Measurements from ENCODE around the gene NFKBIZ. TPM values are rescaled to one million over a fixed set of nuclear protein-coding genes. Genes with fewer than 3 reads are reported as not detected.

NFKBIZ gene
- total and polyA plus RNA-seq, 9 of the 15 experiments (the other 6 are each of a cell fraction or from before 2014, with no cell fraction given): 1.2 to 13.7 (median 5.7) TPM

DNA sequence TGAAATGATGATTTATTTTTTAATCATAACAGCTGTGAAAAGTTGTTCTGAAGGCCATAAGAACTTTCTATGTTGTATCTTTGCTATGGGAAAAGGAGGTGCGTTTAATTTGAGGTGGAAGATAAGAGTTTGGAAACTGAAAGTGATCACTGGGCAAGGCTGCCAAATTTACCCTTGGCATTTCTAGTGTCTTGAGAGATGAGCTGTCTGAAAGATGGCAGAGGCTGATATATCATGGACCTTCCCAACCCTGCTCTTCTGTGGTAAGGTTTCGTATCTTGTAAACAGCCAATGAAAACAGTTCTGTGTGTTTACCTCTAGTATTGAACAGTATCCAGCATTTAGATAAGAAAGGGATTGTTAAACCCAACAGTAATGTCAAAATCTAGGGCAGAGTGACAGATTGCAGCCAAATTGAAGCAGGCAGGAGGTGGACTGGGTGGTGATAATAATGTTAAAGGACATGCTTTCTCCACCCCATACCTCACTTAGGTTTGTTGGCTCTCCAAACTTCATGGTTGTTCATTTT lies 15.8 kb upstream of the NFKBIZ start:
- no peaks in the 10 kb centered on the region for H3K27me3 ChIP-seq (ENCODE audit: control insufficient read depth in 2 of 2, insufficient read depth in 2 of 2, low read length in 2 of 2)
- ChIA-PET POLR2A (no interaction called here), CTCF (ENCODE audit: low intra/inter-chr PET ratio) (no interaction called here)
- DNase-seq (ENCODE audit: extremely low read depth in 1 of 4, low spot score in 3 of 4) (no peak), ATAC-seq (no peak), FAIRE-seq (no peak)
- H3K9ac ChIP-seq (ENCODE audit: insufficient read depth in 1 of 2, low read depth in 2 of 2, low read length in 2 of 2): no peak overlapping the region
- BruUV-seq (replicated peaks): no TSS peak
- no peak overlapping the region for H3K4me2 ChIP-seq (ENCODE audit: insufficient read depth, low read length)
- intact Hi-C loops (cut with micrococcal nuclease): no loop called here
- no peaks in the 10 kb centered on the region for H3K79me2 ChIP-seq (ENCODE audit: control insufficient read depth, insufficient read depth, low read length)
- TF ChIP-seq FOXJ3 (CRISPR knock-in tag; IDR thresholded peaks at IDR 0.05) (no peak), ATF7 (IDR thresholded peaks at IDR 0.05) (no peak), HDAC8 (tag; IDR thresholded peaks at IDR 0.05) (no peak), CBFA2T3 (IDR thresholded peaks at IDR 0.05) (peak; percentile 19; the same call in 1 of the 2 replicates), TAL1 (IDR thresholded peaks at IDR 0.05) (peak; percentile 12; the same call in 1 of the 2 replicates), CHD1 (IDR thresholded peaks at IDR 0.05; ENCODE audit: low read length) (no peak), ETS2 (tag; IDR thresholded peaks at IDR 0.05; ENCODE audit: borderline replicate concordance, poor library complexity, severe bottlenecking) (no peak)
- peaks cover 0 to 3% of the 10 kb centered on the region in 2 experiments; a peak in 2 of 5 replicates for H3K4me1 ChIP-seq (replicated peaks in 1 of 2; ENCODE audit: control insufficient read depth in 2 of 2, insufficient read depth in 2 of 2, low read length in 2 of 2)
- H4K20me1 ChIP-seq (replicated peaks; ENCODE audit: control insufficient read depth, insufficient read depth, low read length): no peaks in the 10 kb centered on the region
- no peak overlapping the region for H2AFZ ChIP-seq (ENCODE audit: low read depth, low read length)
- in situ Hi-C loops (cut with MboI): no loop called here
- no peak overlapping the region for H3K4me3 ChIP-seq
- 6% methylated on average over 2 of the region's 2 CpGs for WGBS (ENCODE audit: insufficient coverage, low coverage, missing lambda C conversion rate)
- no peaks in the 10 kb centered on the region for H3K9me3 ChIP-seq (replicated peaks; ENCODE audit: control insufficient read depth, insufficient read depth, low read depth, low read length)
- no peak overlapping the region for H3K27ac ChIP-seq (ENCODE audit: extremely low read depth, low read depth, low read length)
- H3K9me1 ChIP-seq (ENCODE audit: control insufficient read depth, insufficient read depth, low read length): no peaks in the 10 kb centered on the region
- H3K36me3 ChIP-seq (ENCODE audit: control insufficient read depth, insufficient read depth, low read length): no peaks in the 10 kb centered on the region

DNA sequence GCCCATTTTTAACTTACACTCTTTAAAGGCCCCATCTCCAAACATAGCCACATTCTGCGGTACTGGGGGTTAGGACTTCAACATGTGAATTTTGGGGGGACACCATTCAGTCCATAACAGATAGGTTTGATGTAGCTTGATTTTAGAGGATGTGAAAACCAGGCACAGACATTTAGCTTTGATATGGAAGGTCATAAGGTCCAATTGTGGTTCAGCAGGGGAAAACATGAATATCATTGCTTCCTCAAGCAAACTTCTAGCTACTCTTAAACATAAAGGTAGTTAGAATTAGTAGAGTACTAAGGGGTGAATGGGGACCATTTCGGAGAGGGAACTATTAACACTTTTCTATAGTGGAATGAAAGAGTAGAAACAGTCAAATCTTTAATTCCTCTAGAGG lies 13.6 kb upstream of the NFKBIZ start:
- DNase-seq (ENCODE audit: extremely low read depth in 1 of 4, low spot score in 3 of 4): no peak
- no peaks in the 10 kb centered on the region for H3K36me3 ChIP-seq (ENCODE audit: control insufficient read depth, insufficient read depth, low read length)
- H2AFZ ChIP-seq (ENCODE audit: low read depth, low read length): no peak overlapping the region
- in situ Hi-C loops (cut with MboI): no loop called here
- H4K20me1 ChIP-seq (replicated peaks; ENCODE audit: control insufficient read depth, insufficient read depth, low read length): no peaks in the 10 kb centered on the region
- H3K9ac ChIP-seq (ENCODE audit: insufficient read depth in 1 of 2, low read depth in 2 of 2, low read length in 2 of 2): no peak overlapping the region
- no peaks in the 10 kb centered on the region for H3K79me2 ChIP-seq (ENCODE audit: control insufficient read depth, insufficient read depth, low read length)
- no peak overlapping the region for H3K27ac ChIP-seq (ENCODE audit: extremely low read depth, low read depth, low read length)
- H3K9me3 ChIP-seq (replicated peaks; ENCODE audit: control insufficient read depth, insufficient read depth, low read depth, low read length): no peaks in the 10 kb centered on the region
- ChIA-PET CTCF (ENCODE audit: low intra/inter-chr PET ratio) (no interaction called here), POLR2A (interaction anchor here (1.4 kb wide), 1 partner anchor 12 kb away, joined by 3 read pairs; no protein-coding TSS in a partner anchor)
- no peaks in the 10 kb centered on the region for H3K9me1 ChIP-seq (ENCODE audit: control insufficient read depth, insufficient read depth, low read length)
- ATAC-seq: no peak
- no peaks in the 10 kb centered on the region for H3K27me3 ChIP-seq (ENCODE audit: control insufficient read depth in 2 of 2, insufficient read depth in 2 of 2, low read length in 2 of 2)
- H3K4me3 ChIP-seq: no peak overlapping the region
- 36% methylated on average over 2 of the region's 2 CpGs for WGBS (ENCODE audit: insufficient coverage, low coverage, missing lambda C conversion rate)
- intact Hi-C loops (cut with micrococcal nuclease): loop anchor here (1.0 kb wide), 1 partner anchor 11 kb away; no protein-coding TSS in a partner anchor
- no peak for FAIRE-seq
- BruUV-seq (replicated peaks): no TSS peak
- H3K4me1 ChIP-seq (replicated peaks in 1 of 2; ENCODE audit: control insufficient read depth in 2 of 2, insufficient read depth in 2 of 2, low read length in 2 of 2): no peaks in the 10 kb centered on the region; a peak in 1 of 5 replicates
- no peak overlapping the region for H3K4me2 ChIP-seq (ENCODE audit: insufficient read depth, low read length)
- TF ChIP-seq, protein P1, sequence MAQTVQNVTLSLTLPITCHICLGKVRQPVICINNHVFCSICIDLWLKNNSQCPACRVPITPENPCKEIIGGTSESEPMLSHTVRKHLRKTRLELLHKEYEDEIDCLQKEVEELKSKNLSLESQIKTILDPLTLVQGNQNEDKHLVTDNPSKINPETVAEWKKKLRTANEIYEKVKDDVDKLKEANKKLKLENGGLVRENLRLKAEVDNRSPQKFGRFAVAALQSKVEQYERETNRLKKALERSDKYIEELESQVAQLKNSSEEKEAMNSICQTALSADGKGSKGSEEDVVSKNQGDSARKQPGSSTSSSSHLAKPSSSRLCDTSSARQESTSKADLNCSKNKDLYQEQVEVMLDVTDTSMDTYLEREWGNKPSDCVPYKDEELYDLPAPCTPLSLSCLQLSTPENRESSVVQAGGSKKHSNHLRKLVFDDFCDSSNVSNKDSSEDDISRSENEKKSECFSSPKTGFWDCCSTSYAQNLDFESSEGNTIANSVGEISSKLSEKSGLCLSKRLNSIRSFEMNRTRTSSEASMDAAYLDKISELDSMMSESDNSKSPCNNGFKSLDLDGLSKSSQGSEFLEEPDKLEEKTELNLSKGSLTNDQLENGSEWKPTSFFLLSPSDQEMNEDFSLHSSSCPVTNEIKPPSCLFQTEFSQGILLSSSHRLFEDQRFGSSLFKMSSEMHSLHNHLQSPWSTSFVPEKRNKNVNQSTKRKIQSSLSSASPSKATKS (CRISPR knock-in tag; IDR thresholded peaks at IDR 0.05): no peak
- no peak for TF ChIP-seq MED1 (CRISPR knock-in tag; IDR thresholded peaks at IDR 0.05; ENCODE audit: borderline replicate concordance)
- TF ChIP-seq, protein P2, sequence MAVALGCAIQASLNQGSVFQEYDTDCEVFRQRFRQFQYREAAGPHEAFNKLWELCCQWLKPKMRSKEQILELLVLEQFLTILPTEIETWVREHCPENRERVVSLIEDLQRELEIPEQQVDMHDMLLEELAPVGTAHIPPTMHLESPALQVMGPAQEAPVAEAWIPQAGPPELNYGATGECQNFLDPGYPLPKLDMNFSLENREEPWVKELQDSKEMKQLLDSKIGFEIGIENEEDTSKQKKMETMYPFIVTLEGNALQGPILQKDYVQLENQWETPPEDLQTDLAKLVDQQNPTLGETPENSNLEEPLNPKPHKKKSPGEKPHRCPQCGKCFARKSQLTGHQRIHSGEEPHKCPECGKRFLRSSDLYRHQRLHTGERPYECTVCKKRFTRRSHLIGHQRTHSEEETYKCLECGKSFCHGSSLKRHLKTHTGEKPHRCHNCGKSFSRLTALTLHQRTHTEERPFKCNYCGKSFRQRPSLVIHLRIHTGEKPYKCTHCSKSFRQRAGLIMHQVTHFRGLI (CRISPR knock-in tag; IDR thresholded peaks at IDR 0.05): no peak
- TF ChIP-seq GABPA (tag; conservative IDR thresholded peaks at IDR 0.05; ENCODE audit: low read depth): no peak
- TF ChIP-seq SIRT6 (IDR thresholded peaks at IDR 0.05; ENCODE audit: low read depth, low read length): no peak
